ENCODE measurements around the gene CCZ1B.
"Not testable (repeated sequence)": the region's sequence is repeated elsewhere in the genome, so short reads cannot be mapped to it uniquely, and the experiment has no call there.

The CCZ1B gene

GRCh38 chr7:6826151-6826550, at the start of gene CCZ1B:
TSS of gene CCZ1B (minus strand) at chr7:6826275. CDS start at chr7:6826197, 78 bp downstream.
- not testable (repeated sequence) for H2AFZ ChIP-seq (ENCODE audit: low read length); H3K27me3 ChIP-seq (ENCODE audit: insufficient read depth, low read length); H3K9me3 ChIP-seq (ENCODE audit: low read length); H3K79me2 ChIP-seq (ENCODE audit: insufficient read depth, low read length); H4K20me1 ChIP-seq (ENCODE audit: insufficient read depth, low read length); H3F3A ChIP-seq (ENCODE audit: insufficient read depth, low read length); H3K36me3 ChIP-seq (ENCODE audit: insufficient read depth, low read length); H3K27ac ChIP-seq (ENCODE audit: low read depth, low read length, poor library complexity, severe bottlenecking); H3K9me2 ChIP-seq (ENCODE audit: low read depth, low read length); H3K4me1 ChIP-seq (ENCODE audit: insufficient read depth, low read length, severe bottlenecking)
- TF ChIP-seq CTCF (IDR thresholded peaks at IDR 0.05; ENCODE audit: low read length): peak; percentile 13; the same call in 1 of the 2 replicates
- peak within 1 kb of the TSS; percentile 55 for H3K4me2 ChIP-seq (ENCODE audit: low read length)
- peak within 1 kb of the TSS; percentile 49; the same call in 1 of the 2 replicates for H3K9ac ChIP-seq (ENCODE audit: low read length)
- peak within 1 kb of the TSS; percentile 62 for H3K4me3 ChIP-seq (ENCODE audit: low read depth, low read length, poor library complexity, severe bottlenecking)

GRCh38 chr7:6875022-6875421, 48.9 kb upstream of the CCZ1B start:
- H3K9me3 ChIP-seq (ENCODE audit: low read length); H3K9ac ChIP-seq (ENCODE audit: low read length); H3K79me2 ChIP-seq (ENCODE audit: insufficient read depth, low read length); H3F3A ChIP-seq (ENCODE audit: insufficient read depth, low read length); H2AFZ ChIP-seq (ENCODE audit: low read length); H4K20me1 ChIP-seq (ENCODE audit: insufficient read depth, low read length); H3K4me1 ChIP-seq (ENCODE audit: insufficient read depth, low read length, severe bottlenecking); H3K27me3 ChIP-seq (ENCODE audit: insufficient read depth, low read length); H3K4me2 ChIP-seq (ENCODE audit: low read length); H3K36me3 ChIP-seq (ENCODE audit: insufficient read depth, low read length); H3K4me3 ChIP-seq (ENCODE audit: low read depth, low read length, poor library complexity, severe bottlenecking); H3K27ac ChIP-seq (ENCODE audit: low read depth, low read length, poor library complexity, severe bottlenecking); H3K9me2 ChIP-seq (ENCODE audit: low read depth, low read length): not testable (repeated sequence)

- H3K36me3 ChIP-seq (ENCODE audit: insufficient read depth, low read length): not testable (repeated sequence)
Observed at GRCh38 chr7:6872246-6872945, 46.3 kb upstream of the CCZ1B start.

GRCh38 chr7:6871421-6872144, 45.5 kb upstream of the CCZ1B start:
- H3K4me3 ChIP-seq (ENCODE audit: low read depth, low read length, poor library complexity, severe bottlenecking); H3K9me3 ChIP-seq (ENCODE audit: low read length); H3F3A ChIP-seq (ENCODE audit: insufficient read depth, low read length); H2AFZ ChIP-seq (ENCODE audit: low read length); H3K4me1 ChIP-seq (ENCODE audit: insufficient read depth, low read length, severe bottlenecking); H3K27me3 ChIP-seq (ENCODE audit: insufficient read depth, low read length); H4K20me1 ChIP-seq (ENCODE audit: insufficient read depth, low read length); H3K36me3 ChIP-seq (ENCODE audit: insufficient read depth, low read length); H3K27ac ChIP-seq (ENCODE audit: low read depth, low read length, poor library complexity, severe bottlenecking); H3K79me2 ChIP-seq (ENCODE audit: insufficient read depth, low read length); H3K4me2 ChIP-seq (ENCODE audit: low read length); H3K9ac ChIP-seq (ENCODE audit: low read length); H3K9me2 ChIP-seq (ENCODE audit: low read depth, low read length): not testable (repeated sequence)

More at GRCh38 chr7:6872246-6872945, 46.3 kb upstream of the CCZ1B start:
- not testable (repeated sequence) for H3K9ac ChIP-seq (ENCODE audit: low read length); H3K27ac ChIP-seq (ENCODE audit: low read depth, low read length, poor library complexity, severe bottlenecking); H2AFZ ChIP-seq (ENCODE audit: low read length); H3K27me3 ChIP-seq (ENCODE audit: insufficient read depth, low read length); H3F3A ChIP-seq (ENCODE audit: insufficient read depth, low read length); H3K4me3 ChIP-seq (ENCODE audit: low read depth, low read length, poor library complexity, severe bottlenecking); H3K79me2 ChIP-seq (ENCODE audit: insufficient read depth, low read length); H3K4me2 ChIP-seq (ENCODE audit: low read length); H3K4me1 ChIP-seq (ENCODE audit: insufficient read depth, low read length, severe bottlenecking); H4K20me1 ChIP-seq (ENCODE audit: insufficient read depth, low read length); H3K9me3 ChIP-seq (ENCODE audit: low read length); H3K9me2 ChIP-seq (ENCODE audit: low read depth, low read length)

- H3K27ac ChIP-seq (ENCODE audit: low read depth, low read length, poor library complexity, severe bottlenecking); H3K4me1 ChIP-seq (ENCODE audit: insufficient read depth, low read length, severe bottlenecking); H3K9me3 ChIP-seq (ENCODE audit: low read length); H2AFZ ChIP-seq (ENCODE audit: low read length); H3K9me2 ChIP-seq (ENCODE audit: low read depth, low read length); H3K9ac ChIP-seq (ENCODE audit: low read length); H3K79me2 ChIP-seq (ENCODE audit: insufficient read depth, low read length); H3K27me3 ChIP-seq (ENCODE audit: insufficient read depth, low read length); H3K36me3 ChIP-seq (ENCODE audit: insufficient read depth, low read length); H3K4me2 ChIP-seq (ENCODE audit: low read length); H3F3A ChIP-seq (ENCODE audit: insufficient read depth, low read length); H4K20me1 ChIP-seq (ENCODE audit: insufficient read depth, low read length); H3K4me3 ChIP-seq (ENCODE audit: low read depth, low read length, poor library complexity, severe bottlenecking): not testable (repeated sequence)
Observed at GRCh38 chr7:6864751-6865150, 38.7 kb upstream of the CCZ1B start.

- H3K27ac ChIP-seq (ENCODE audit: low read depth, low read length, poor library complexity, severe bottlenecking); H3K9me3 ChIP-seq (ENCODE audit: low read length): not testable (repeated sequence)
Observed at GRCh38 chr7:6864188-6864587, 38.1 kb upstream of the CCZ1B start.

GRCh38 chr7:6862876-6863275, 36.8 kb upstream of the CCZ1B start:
- not testable (repeated sequence) for H3K27me3 ChIP-seq (ENCODE audit: insufficient read depth, low read length); H3K4me2 ChIP-seq (ENCODE audit: low read length); H4K20me1 ChIP-seq (ENCODE audit: insufficient read depth, low read length)

More at GRCh38 chr7:6864188-6864587, 38.1 kb upstream of the CCZ1B start:
- H4K20me1 ChIP-seq (ENCODE audit: insufficient read depth, low read length); H3K9ac ChIP-seq (ENCODE audit: low read length); H3K4me3 ChIP-seq (ENCODE audit: low read depth, low read length, poor library complexity, severe bottlenecking); H3K27me3 ChIP-seq (ENCODE audit: insufficient read depth, low read length); H3K4me1 ChIP-seq (ENCODE audit: insufficient read depth, low read length, severe bottlenecking); H3K36me3 ChIP-seq (ENCODE audit: insufficient read depth, low read length); H3K79me2 ChIP-seq (ENCODE audit: insufficient read depth, low read length); H3K4me2 ChIP-seq (ENCODE audit: low read length); H2AFZ ChIP-seq (ENCODE audit: low read length); H3K9me2 ChIP-seq (ENCODE audit: low read depth, low read length); H3F3A ChIP-seq (ENCODE audit: insufficient read depth, low read length): not testable (repeated sequence)

More at GRCh38 chr7:6862876-6863275, 36.8 kb upstream of the CCZ1B start:
- not testable (repeated sequence) for H3K27ac ChIP-seq (ENCODE audit: low read depth, low read length, poor library complexity, severe bottlenecking); H3F3A ChIP-seq (ENCODE audit: insufficient read depth, low read length); H3K9ac ChIP-seq (ENCODE audit: low read length); H3K4me1 ChIP-seq (ENCODE audit: insufficient read depth, low read length, severe bottlenecking); H3K9me2 ChIP-seq (ENCODE audit: low read depth, low read length); H3K4me3 ChIP-seq (ENCODE audit: low read depth, low read length, poor library complexity, severe bottlenecking); H3K79me2 ChIP-seq (ENCODE audit: insufficient read depth, low read length); H3K36me3 ChIP-seq (ENCODE audit: insufficient read depth, low read length); H2AFZ ChIP-seq (ENCODE audit: low read length); H3K9me3 ChIP-seq (ENCODE audit: low read length)
